NK-92 (cell line): Measurements from ENCODE around the gene TMEM239.
"Not testable (repeated sequence)": the region's sequence is repeated elsewhere in the genome, so short reads cannot be mapped to it uniquely, and the experiment has no call there.

Experiments used
- DNase-seq: peaks from one replicate; lab custom pipeline; 2025; ENCODE audit not compliant: unreplicated experiment; lab: John Stamatoyannopoulos, UW

The TMEM239 gene

GRCh38 chr20:2799688-2800520, 16.3 kb upstream of the TMEM239 start:
- no peak for DNase-seq

GRCh38 chr20:2800521-2801285, 15.5 kb upstream of the TMEM239 start, which contains the start of gene CPXM1:
TSS of gene CPXM1 (minus strand) at chr20:2800627. CDS start at chr20:2800572, 55 bp downstream.
- no peak for DNase-seq

GRCh38 chr20:2801286-2801728, 14.9 kb upstream of the TMEM239 start:
- no peak for DNase-seq

GRCh38 chr20:2804041-2804828, 11.9 kb upstream of the TMEM239 start:
- no peak for DNase-seq

- no peak for DNase-seq
These were observed 11.1 kb upstream of the TMEM239 start for GRCh38 chr20:2804852-2805688.

- no peak for DNase-seq
These were observed 10.3 kb upstream of the TMEM239 start for GRCh38 chr20:2805689-2806350.

- no peak for DNase-seq
These were observed 9.8 kb upstream of the TMEM239 start for GRCh38 chr20:2806351-2806701.

- DNase-seq, result no peak
These were observed 9.1 kb upstream of the TMEM239 start for GRCh38 chr20:2807019-2807418.

- not testable (repeated sequence) for DNase-seq
These were observed 8.2 kb upstream of the TMEM239 start for GRCh38 chr20:2807929-2808328.

- DNase-seq, result no peak
These were observed 6.5 kb upstream of the TMEM239 start for GRCh38 chr20:2809690-2810089.

GRCh38 chr20:2812189-2812588, 4.0 kb upstream of the TMEM239 start:
- no peak for DNase-seq

GRCh38 chr20:2814076-2814475, 2.1 kb upstream of the TMEM239 start:
- no peak for DNase-seq

- DNase-seq, result no peak
These were observed 1.5 kb upstream of the TMEM239 start, which contains the start of gene C20orf141 for GRCh38 chr20:2814587-2815051. TSS of gene C20orf141 (plus strand) at chr20:2814987. CDS start at chr20:2815185, 198 bp downstream.

- DNase-seq, result no peak
These were observed 793 bp upstream of the TMEM239 start for GRCh38 chr20:2815242-2815900.

GRCh38 chr20:2816583-2817340, 598 bp downstream of the TMEM239 start:
- DNase-seq, result no peak

- no peak for DNase-seq
These were observed 1.2 kb downstream of the TMEM239 start for GRCh38 chr20:2817341-2817726.

- no peak for DNase-seq
These were observed 1.9 kb downstream of the TMEM239 start for GRCh38 chr20:2817891-2818595.
